Bone marrow (tissue), 2 donors: ENCODE results near the gene JAZF1.

ENCODE experiments used
- DNase-seq, 2 donors: peaks; one replicate each; lab custom pipeline; 2025; lab: John Stamatoyannopoulos, UW

Gene JAZF1

GRCh38 chr7:28008171-28008570 is 172.4 kb downstream of the JAZF1 start:
- no peak for DNase-seq

- DNase-seq = no peak
Measured at GRCh38 chr7:28006491-28006890, 174.1 kb downstream of the JAZF1 start.

GRCh38 chr7:28005847-28006231 is 174.8 kb downstream of the JAZF1 start:
- DNase-seq = no peak

- DNase-seq = no peak
Measured at GRCh38 chr7:28005075-28005846, 175.3 kb downstream of the JAZF1 start.

- DNase-seq = no peak
Measured at GRCh38 chr7:28003408-28003807, 177.2 kb downstream of the JAZF1 start.

GRCh38 chr7:28002638-28003037 is 178.0 kb downstream of the JAZF1 start:
- DNase-seq = no peak

GRCh38 chr7:28001896-28002295 is 178.7 kb downstream of the JAZF1 start:
- DNase-seq = no peak

- no peak for DNase-seq
Measured at GRCh38 chr7:27999829-28000228, 180.8 kb downstream of the JAZF1 start.

- no peak for DNase-seq
Measured at GRCh38 chr7:27998382-27998781, 182.2 kb downstream of the JAZF1 start.

GRCh38 chr7:27997188-27997707 is 183.3 kb downstream of the JAZF1 start:
- no peak for DNase-seq

GRCh38 chr7:27996141-27996540 is 184.5 kb downstream of the JAZF1 start:
- no peak for DNase-seq

GRCh38 chr7:27995228-27995627 is 185.4 kb downstream of the JAZF1 start:
- no peak for DNase-seq

- no peak for DNase-seq
Measured at GRCh38 chr7:27994639-27995038, 186.0 kb downstream of the JAZF1 start.

- DNase-seq = no peak
Measured at GRCh38 chr7:27992755-27993493, 187.7 kb downstream of the JAZF1 start.

GRCh38 chr7:27992097-27992496 is 188.5 kb downstream of the JAZF1 start:
- DNase-seq = no peak

- DNase-seq = no peak
Measured at GRCh38 chr7:27991006-27991528, 189.5 kb downstream of the JAZF1 start.

- no peak for DNase-seq
Measured at GRCh38 chr7:27976531-27976930, 204.1 kb downstream of the JAZF1 start.

- DNase-seq = no peak
Measured at GRCh38 chr7:27973625-27974024, 207.0 kb downstream of the JAZF1 start.

GRCh38 chr7:27972276-27972675 is 208.3 kb downstream of the JAZF1 start:
- DNase-seq = peak in 1 of 2 donors; percentile 30

- no peak for DNase-seq
Measured at GRCh38 chr7:27971171-27971812, 209.3 kb downstream of the JAZF1 start.

GRCh38 chr7:27970350-27970749 is 210.2 kb downstream of the JAZF1 start:
- DNase-seq = no peak

- DNase-seq = no peak
Measured at GRCh38 chr7:27969346-27969745, 211.2 kb downstream of the JAZF1 start.

- no peak for DNase-seq
Measured at GRCh38 chr7:27967639-27968038, 213.0 kb downstream of the JAZF1 start.
